HG02623 (cell line): ENCODE data around the gene MYO18A.
"Not testable (repeated sequence)": the region's sequence is repeated elsewhere in the genome, so short reads cannot be mapped to it uniquely, and the experiment has no call there.

Source experiments
- ATAC-seq: cut with Tn5 transposase; IDR thresholded peaks from one replicate; pipeline ENCODE4 v1.9.1; 2021; ENCODE audit warnings: moderate library complexity; ENCODE audit not compliant: unreplicated experiment

The MYO18A gene

GRCh38 chr17:29108823-29109476, 71.2 kb downstream of the MYO18A start:
- no peak for ATAC-seq

GRCh38 chr17:29107933-29108822, 72.0 kb downstream of the MYO18A start:
- no peak for ATAC-seq

GRCh38 chr17:29107084-29107483, 73.1 kb downstream of the MYO18A start:
- no peak for ATAC-seq

GRCh38 chr17:29103341-29103740, 76.9 kb downstream of the MYO18A start:
- ATAC-seq: no peak

- ATAC-seq: no peak
Observed at GRCh38 chr17:29102741-29103181, 77.4 kb downstream of the MYO18A start.

- no peak for ATAC-seq
Observed at GRCh38 chr17:29102046-29102445, 78.2 kb downstream of the MYO18A start.

- no peak for ATAC-seq
Observed at GRCh38 chr17:29100296-29100695, 79.9 kb downstream of the MYO18A start.

GRCh38 chr17:29099527-29099926, 80.7 kb downstream of the MYO18A start:
- ATAC-seq: no peak

- ATAC-seq: no peak
Observed at GRCh38 chr17:29096094-29096493, 84.1 kb downstream of the MYO18A start.

GRCh38 chr17:29095439-29095838, 84.8 kb downstream of the MYO18A start:
- ATAC-seq: no peak

GRCh38 chr17:29094101-29094708, 86.0 kb downstream of the MYO18A start:
- no peak for ATAC-seq

GRCh38 chr17:29093090-29093871, 86.9 kb downstream of the MYO18A start:
- ATAC-seq: no peak

- no peak for ATAC-seq
Observed at GRCh38 chr17:29091606-29092289, 88.5 kb downstream of the MYO18A start.

- ATAC-seq: no peak
Observed at GRCh38 chr17:29090750-29091605, 89.2 kb downstream of the MYO18A start.

- ATAC-seq: no peak
Observed at GRCh38 chr17:29090108-29090507, 90.1 kb downstream of the MYO18A start.

- no peak for ATAC-seq
Observed at GRCh38 chr17:29089601-29090044, 90.6 kb downstream of the MYO18A start.

GRCh38 chr17:29088782-29089181, 91.4 kb downstream of the MYO18A start:
- ATAC-seq: not testable (repeated sequence)

- no peak for ATAC-seq
Observed at GRCh38 chr17:29086628-29087332, 93.4 kb downstream of the MYO18A start.

- no peak for ATAC-seq
Observed at GRCh38 chr17:29085223-29085622, 95.0 kb downstream of the MYO18A start.
